Thyroid gland (tissue), 4 donors: Measurements from ENCODE around the gene CIRBP. TPM values are rescaled to one million over a fixed set of nuclear protein-coding genes. Genes with fewer than 3 reads are reported as not detected.
A peak's percentile ranks its signal among the peaks of the same experiment; 100 is the strongest.

Source experiments
- DNase-seq, 2 donors: peaks; one replicate each; pipeline ENCODE4 v3.0.0-alpha.2; 2019
- H3K27ac ChIP-seq, 3 donors: fragments of 200-600 bp; sonication (generic); 1 replicate in 2 of 3; 2 replicates in 1 of 3; pipeline ENCODE4 v1.5.1; 2016 to 2019; ENCODE audit warnings: mild to moderate bottlenecking in 1 of 3, moderate library complexity in 1 of 3
- H3K27me3 ChIP-seq: fragments of 200-600 bp; sonication (generic); one replicate; pipeline ENCODE4 v1.5.1; 2019
- H3K36me3 ChIP-seq, 2 donors: fragments of 200-600 bp; sonication (generic); one replicate each; pipeline ENCODE4 v1.5.1; 2016 to 2019
- H3K4me1 ChIP-seq, 2 donors: fragments of 200-600 bp; sonication (generic); one replicate each; pipeline ENCODE4 v1.5.1; 2017 to 2019
- H3K4me3 ChIP-seq, 3 donors: fragments of 200-600 bp; sonication (generic); replicated peaks in 1 of 3; 1 replicate in 2 of 3; 2 replicates in 1 of 3; pipeline ENCODE4 v1.5.1; 2016; ENCODE audit warnings: mild to moderate bottlenecking in 1 of 3
- H3K9me3 ChIP-seq: fragments of 200-600 bp; sonication (generic); one replicate; pipeline ENCODE4 v1.5.1; 2017
- CTCF ChIP-seq, 6 experiments: fragments of 200-600 bp in 3 of 6; fragments of 450-650 bp in 3 of 6; sonication (generic) in 3 of 6; IDR thresholded peaks; one replicate each; pipeline ENCODE4 v1.5.1; 2016 to 2019; ENCODE audit warnings: antibody characterized with exemption in 6 of 6, mild to moderate bottlenecking in 2 of 6, inconsistent platforms in 1 of 6, moderate library complexity in 1 of 6
- POLR2A ChIP-seq, 2 donors: fragments of 450-650 bp; IDR thresholded peaks; one replicate each; pipeline ENCODE4 v1.6.1; 2017; ENCODE audit warnings: antibody characterized with exemption in 2 of 2, mild to moderate bottlenecking in 2 of 2, moderate library complexity in 1 of 2
- WGBS, 2 donors: methylation state at CpG; one replicate each; pipeline ENCODE4 v1.1.5; 2017; 5-methylcytosine and 5-hydroxymethylcytosine counted together
- intact Hi-C: fragments of 100-400 bp; cut with DNase I; formaldehyde crosslinking; loops from one replicate; pipeline ENCODE4 v1.15.1; 2023
- total RNA-seq, 4 donors: library from RNA; depleted of rRNA; stranded (reverse); fragments of >200 nt; gene quantifications; one replicate each; pipeline ENCODE4 v1.2.3, GENCODE V29; 2016

The CIRBP gene
- total RNA-seq, 4 donors from 2014 or later = 679 to 1,194 (median 893) TPM

GRCh38 chr19:1239796-1240737, 29.1 kb upstream of the CIRBP start:
- Histone ChIP-seq H3K4me1 (peaks cover 43 to 62% of the 10 kb centered on the region in 2 donors), H3K36me3 (no peaks in the 10 kb centered on the region), H3K27me3 (no peaks in the 10 kb centered on the region), H3K9me3 (no peaks in the 10 kb centered on the region), H3K4me3 (peak overlapping the region in 1 of 3 donors; percentile 23), H3K27ac (peak overlapping the region; percentile 90 to 94 (median 90))
- DNase-seq = peak; percentile 87 to 89
- 1 to 11% methylated on average over 21 to 27 of the region's 84 CpGs for WGBS, 2 donors
- intact Hi-C loops = loop anchor here (10.0 kb wide), 1 partner anchor 315 kb away; the partner anchor contains the start of gene ARID3A
- TF ChIP-seq CTCF (IDR thresholded peaks at IDR 0.05) = peak; percentile 35 to 98 (median 92)
- TF ChIP-seq POLR2A (IDR thresholded peaks at IDR 0.05) = peak in 1 of 2 donors; percentile 48

GRCh38 chr19:1240925-1241324, 28.2 kb upstream of the CIRBP start:
- DNase-seq = peak in 1 of 2 donors; percentile 23

GRCh38 chr19:1241417-1242095, 27.6 kb upstream of the CIRBP start, which contains the start of gene ATP5F1D:
Gene ATP5F1D, plus strand, starts transcription at chr19:1241751. Its CDS starts 100 bp downstream, at chr19:1241851.
- TF ChIP-seq POLR2A (IDR thresholded peaks at IDR 0.05) (peak; percentile 26 to 87), CTCF (IDR thresholded peaks at IDR 0.05) (peak in 1 of 6 experiments; percentile 15)
- peak; percentile 95 for DNase-seq

More at GRCh38 chr19:1240925-1241324, 28.2 kb upstream of the CIRBP start:
- TF ChIP-seq CTCF (IDR thresholded peaks at IDR 0.05) (no peak), POLR2A (IDR thresholded peaks at IDR 0.05) (no peak)
- H3K4me1 ChIP-seq = peaks cover 51 to 71% of the 10 kb centered on the region in 2 donors
- no peaks in the 10 kb centered on the region for H3K9me3 ChIP-seq
- no peaks in the 10 kb centered on the region for H3K27me3 ChIP-seq
- peak overlapping the region; percentile 90 to 94 (median 90) for H3K27ac ChIP-seq
- 61 to 63% methylated on average over 3 to 15 of the region's 15 CpGs for WGBS, 2 donors
- no peaks in the 10 kb centered on the region for H3K36me3 ChIP-seq
- no peak overlapping the region for H3K4me3 ChIP-seq
- intact Hi-C loops = no loop called here

GRCh38 chr19:1243768-1244692, 25.1 kb upstream of the CIRBP start:
- intact Hi-C loops = loop anchor here (2.0 kb wide), 1 partner anchor 23 kb away; no protein-coding TSS in a partner anchor

More at GRCh38 chr19:1241417-1242095, 27.6 kb upstream of the CIRBP start, which contains the start of gene ATP5F1D:
- peaks cover 55 to 77% of the 10 kb centered on the region in 2 donors for H3K4me1 ChIP-seq
- H3K9me3 ChIP-seq = no peaks in the 10 kb centered on the region
- H3K27ac ChIP-seq = peak within 1 kb of the TSS; percentile 90 to 94 (median 90)
- intact Hi-C loops = no loop called here
- H3K4me3 ChIP-seq = peak within 1 kb of the TSS; percentile 48 to 90 (median 90)
- no peaks in the 10 kb centered on the region for H3K36me3 ChIP-seq
- H3K27me3 ChIP-seq = no peaks in the 10 kb centered on the region
- 1 to 5% methylated on average over 11 to 27 of the region's 79 CpGs for WGBS, 2 donors

More at GRCh38 chr19:1243768-1244692, 25.1 kb upstream of the CIRBP start:
- Histone ChIP-seq H3K27me3 (no peaks in the 10 kb centered on the region), H3K36me3 (no peaks in the 10 kb centered on the region), H3K4me1 (peaks cover 57 to 78% of the 10 kb centered on the region in 2 donors), H3K4me3 (no peak overlapping the region), H3K27ac (peak overlapping the region; percentile 61 to 96 (median 88)), H3K9me3 (no peaks in the 10 kb centered on the region)
- DNase-seq = peak; percentile 91 to 93
- TF ChIP-seq CTCF (IDR thresholded peaks at IDR 0.05) = peak; percentile 71 to 98 (median 94)
- peak in 1 of 2 donors; percentile 8 for TF ChIP-seq POLR2A (IDR thresholded peaks at IDR 0.05)
- WGBS, 2 donors = 57 to 73% methylated on average over 15 to 26 of the region's 33 CpGs
